Bone marrow (tissue), 2 donors: ENCODE data around the gene CHGA.

Experiments
- DNase-seq, 2 donors: peaks; one replicate each; lab custom pipeline; 2025; lab: John Stamatoyannopoulos, UW

The CHGA gene

GRCh38 chr14:92905667-92906066 is 17.3 kb upstream of the CHGA start:
- DNase-seq: no peak

DNA sequence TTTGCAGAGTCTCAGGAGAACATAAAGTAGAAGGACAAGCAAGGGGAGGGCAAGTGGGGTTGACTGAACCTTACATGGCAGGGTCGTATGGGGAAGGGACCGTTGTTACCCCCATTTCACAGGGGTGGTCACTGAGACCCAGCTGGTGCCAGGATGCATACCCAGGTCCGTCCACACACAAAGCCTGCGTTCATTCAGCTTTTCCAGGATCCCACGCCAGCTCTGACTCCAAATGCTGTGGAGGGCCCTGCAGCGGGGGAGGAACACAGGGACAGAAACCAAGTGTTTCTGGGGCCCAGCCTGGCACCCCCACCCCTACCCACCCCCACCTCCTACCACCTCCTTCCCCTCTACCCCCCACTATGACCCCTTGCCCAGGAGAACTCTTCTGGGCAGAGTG is 16.5 kb upstream of the CHGA start:
- no peak for DNase-seq

DNA sequence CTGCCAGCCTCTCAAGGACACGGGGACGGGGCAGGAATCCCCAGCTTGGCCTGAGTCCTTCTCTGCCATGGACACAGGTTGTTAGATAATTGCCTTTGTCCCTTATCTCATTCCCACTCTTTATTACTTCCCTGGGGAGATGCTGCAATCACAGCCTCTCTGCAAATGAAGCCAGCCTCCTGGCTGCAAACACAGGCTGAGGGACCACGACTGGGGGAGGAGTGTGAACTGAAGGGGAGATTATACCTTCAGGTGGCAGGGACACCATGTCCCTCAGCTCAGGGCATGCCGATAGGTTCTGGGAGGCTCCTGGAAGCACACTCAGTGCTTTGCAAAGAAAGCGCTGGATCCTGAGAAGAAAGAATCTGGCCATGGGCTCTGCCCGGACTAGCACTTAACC is 16.1 kb upstream of the CHGA start:
- no peak for DNase-seq

GRCh38 chr14:92907316-92907911 is 15.5 kb upstream of the CHGA start:
- no peak for DNase-seq

- no peak for DNase-seq
Observed at GRCh38 chr14:92914087-92914656, 8.8 kb upstream of the CHGA start.

GRCh38 chr14:92916201-92916600 is 6.7 kb upstream of the CHGA start:
- DNase-seq: no peak

GRCh38 chr14:92917041-92917940 is 5.7 kb upstream of the CHGA start:
- no peak for DNase-seq

GRCh38 chr14:92917956-92918355 is 5.0 kb upstream of the CHGA start:
- no peak for DNase-seq

DNA sequence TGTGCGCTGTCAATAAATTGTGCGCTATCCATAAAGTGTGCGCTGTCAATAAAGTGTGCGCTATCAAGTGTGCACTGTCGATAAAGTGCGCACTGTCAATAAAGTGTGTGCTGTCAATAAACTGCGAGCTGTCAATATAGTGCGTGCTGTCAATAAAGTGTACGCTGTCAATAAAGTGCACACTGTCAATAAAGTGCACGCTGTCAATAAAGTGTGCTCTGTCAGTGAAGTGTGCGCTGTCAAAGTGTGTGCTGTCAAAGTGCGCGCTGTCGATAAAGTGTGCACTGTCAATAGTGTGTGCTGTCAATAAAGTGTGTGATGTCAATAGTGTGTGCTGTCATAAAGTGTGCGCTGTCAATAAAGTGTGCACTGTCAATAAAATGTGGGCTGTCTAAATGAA is 2.9 kb upstream of the CHGA start:
- DNase-seq: no peak

DNA sequence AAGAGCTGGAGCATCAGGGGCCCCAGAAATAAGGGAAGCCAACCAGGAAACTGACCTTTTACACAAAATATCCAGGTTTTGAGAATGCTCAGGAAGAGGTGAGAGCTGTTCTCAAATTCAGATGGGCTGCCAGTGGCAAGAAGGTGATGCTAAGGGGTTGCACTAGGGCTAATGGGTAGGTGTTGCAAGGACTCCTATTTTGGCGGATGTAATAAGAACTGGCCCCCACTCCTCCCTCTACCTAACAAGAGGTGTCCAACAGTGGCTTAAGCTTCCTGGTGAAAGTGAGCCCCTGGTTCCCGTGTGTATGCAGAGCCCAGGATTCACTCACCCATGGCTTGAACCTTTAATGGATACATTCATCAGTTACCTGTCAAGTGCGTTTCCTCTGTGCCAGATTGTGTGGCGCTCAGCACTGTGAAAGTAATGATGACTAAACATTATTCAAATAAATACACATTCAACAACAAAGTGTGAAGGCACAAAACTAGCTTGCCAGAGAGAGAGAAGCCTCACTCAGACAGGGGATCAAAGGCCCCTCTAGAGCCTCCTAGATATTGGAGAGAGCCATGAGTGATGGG is 705 bp upstream of the CHGA start:
- DNase-seq: no peak

DNA sequence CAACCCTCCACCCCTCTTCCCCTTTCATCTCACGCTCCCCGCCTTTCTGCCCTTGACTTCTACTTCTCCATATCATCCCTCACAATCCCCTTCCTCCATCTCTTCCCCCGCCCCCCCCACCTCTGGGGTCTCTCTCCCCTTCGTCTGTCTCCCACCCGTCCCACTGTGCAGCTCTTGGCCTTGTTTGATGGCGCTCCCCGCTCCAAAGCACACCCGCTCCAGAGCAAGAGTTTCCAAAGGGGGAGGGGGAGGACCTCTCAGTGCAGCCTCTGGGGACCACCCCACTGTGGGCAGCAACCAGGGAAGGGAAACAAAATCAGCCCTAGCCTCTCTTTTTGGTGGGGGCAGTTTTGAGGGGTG is 774 bp downstream of the CHGA start:
- DNase-seq: no peak

- DNase-seq: no peak
Observed at GRCh38 chr14:92924247-92924646, 1.3 kb downstream of the CHGA start.

GRCh38 chr14:92925446-92925845 is 2.5 kb downstream of the CHGA start:
- DNase-seq: no peak

GRCh38 chr14:92926180-92926845 is 3.4 kb downstream of the CHGA start:
- DNase-seq: no peak

DNA sequence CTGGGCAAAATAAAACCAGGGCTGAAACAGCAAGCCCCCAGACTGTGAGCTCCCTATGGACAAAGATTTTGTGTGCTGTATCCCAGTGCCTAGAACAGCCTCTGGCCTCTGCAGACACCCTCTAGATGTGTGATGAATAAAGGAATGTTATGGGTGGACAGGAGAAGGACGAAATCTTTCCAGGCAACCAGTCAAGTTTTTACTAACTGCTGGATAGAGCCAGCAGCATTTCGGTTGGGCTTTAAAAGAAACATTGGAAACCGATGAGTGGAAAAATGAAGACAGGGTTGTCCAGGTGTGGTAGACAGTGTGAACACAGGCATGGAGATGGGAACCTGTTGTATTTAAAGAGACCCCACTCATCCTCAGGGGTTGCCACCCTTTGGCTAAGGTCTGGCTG is 4.0 kb downstream of the CHGA start:
- DNase-seq: no peak

- DNase-seq: no peak
Observed at GRCh38 chr14:92927349-92928257, 4.7 kb downstream of the CHGA start.

DNA sequence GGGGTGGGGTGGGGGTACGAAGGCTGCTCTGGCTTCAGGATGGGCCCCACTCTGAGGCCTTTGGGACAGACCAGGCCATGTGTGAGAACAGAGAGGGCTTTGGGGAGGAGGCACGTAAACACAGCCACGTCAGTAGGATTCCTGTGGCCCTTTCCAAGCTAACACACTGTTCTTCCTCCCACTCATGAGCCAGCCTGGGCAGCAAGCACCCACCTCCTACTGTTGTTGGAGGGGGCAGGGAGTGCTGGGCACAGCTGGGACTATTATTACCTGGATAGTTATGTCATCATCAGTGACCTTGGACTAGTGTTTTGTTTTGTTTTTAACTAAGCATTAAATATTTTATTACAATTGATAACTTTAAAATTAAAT is 5.3 kb downstream of the CHGA start:
- no peak for DNase-seq

- no peak for DNase-seq
Observed at GRCh38 chr14:92928961-92929688, 6.2 kb downstream of the CHGA start.

- no peak for DNase-seq
Observed at GRCh38 chr14:92929689-92930608, 7.0 kb downstream of the CHGA start.
